Body of pancreas (tissue), 4 donors: ENCODE data around the gene GET3. TPM values are rescaled to one million over a fixed set of nuclear protein-coding genes. Genes with fewer than 3 reads are reported as not detected.

Experiments used
- ATAC-seq: fragments of 150-250 bp; one replicate; pipeline ENCODE4 v1.9.1; 2016
- DNase-seq, 4 donors: peaks; one replicate each; pipeline ENCODE4 v3.0.0-alpha.2; 2019
- H3K27ac ChIP-seq, 4 donors: fragments of 200-600 bp; sonication (generic); 1 replicate in 3 of 4; 2 replicates in 1 of 4; pipeline versions ENCODE4 v1.5.1 to v1.6.1; 2016 to 2019; ENCODE audit warnings: mild to moderate bottlenecking in 1 of 4, mixed read lengths in 1 of 4, moderate library complexity in 1 of 4
- H3K27me3 ChIP-seq, 2 donors: fragments of 200-600 bp; sonication (generic); one replicate each; pipeline ENCODE4 v1.6.0; 2016; ENCODE audit warnings: mild to moderate bottlenecking in 1 of 2
- H3K36me3 ChIP-seq, 2 donors: fragments of 200-600 bp; sonication (generic); replicated peaks in 1 of 2; 2 replicates each; pipeline ENCODE4 v1.5.1; 2016; ENCODE audit warnings: low read depth in 2 of 2; ENCODE audit not compliant: insufficient read depth in 1 of 2
- H3K4me1 ChIP-seq: fragments of 200-600 bp; sonication (generic); one replicate; pipeline ENCODE4 v1.6.0; 2016
- H3K4me3 ChIP-seq, 2 donors: fragments of 200-600 bp; sonication (generic); 1 replicate in 1 of 2; 2 replicates in 1 of 2; pipeline ENCODE4 v1.5.1; 2016 to 2019
- H3K9me3 ChIP-seq, 3 donors: fragments of 200-600 bp; sonication (generic); 1 replicate in 2 of 3; 2 replicates in 1 of 3; pipeline ENCODE4 v1.5.1; 2016
- POLR2A ChIP-seq, 3 donors: fragments of 450-650 bp; IDR thresholded peaks; one replicate each; pipeline ENCODE4 v1.6.1; 2016; ENCODE audit warnings: antibody characterized with exemption in 3 of 3, mild to moderate bottlenecking in 2 of 3
- WGBS, 2 donors: methylation state at CpG; one replicate each; pipeline ENCODE4 v1.1.5; 2017; 5-methylcytosine and 5-hydroxymethylcytosine counted together
- intact Hi-C: fragments of 100-400 bp; cut with DNase I; formaldehyde crosslinking; loops from one replicate; pipeline ENCODE4 v1.15.1; 2023
- total RNA-seq, 2 donors: library from RNA; depleted of rRNA; stranded (reverse); fragments of >200 nt; gene quantifications; one replicate each; pipeline ENCODE4 v1.1.0, GENCODE V29; 2016
- TF ChIP-seq, protein P1 (sequence below), 7 experiments: fragments of 450-650 bp in 4 of 7; fragments of 200-600 bp in 3 of 7; sonication (generic) in 3 of 7; IDR thresholded peaks; one replicate each; pipeline ENCODE4 v1.5.1; 2016 to 2019; ENCODE audit warnings: antibody characterized with exemption in 7 of 7

GET3 gene
- total RNA-seq, 2 donors from 2014 or later, result 13.2 to 22.8 TPM

DNA sequence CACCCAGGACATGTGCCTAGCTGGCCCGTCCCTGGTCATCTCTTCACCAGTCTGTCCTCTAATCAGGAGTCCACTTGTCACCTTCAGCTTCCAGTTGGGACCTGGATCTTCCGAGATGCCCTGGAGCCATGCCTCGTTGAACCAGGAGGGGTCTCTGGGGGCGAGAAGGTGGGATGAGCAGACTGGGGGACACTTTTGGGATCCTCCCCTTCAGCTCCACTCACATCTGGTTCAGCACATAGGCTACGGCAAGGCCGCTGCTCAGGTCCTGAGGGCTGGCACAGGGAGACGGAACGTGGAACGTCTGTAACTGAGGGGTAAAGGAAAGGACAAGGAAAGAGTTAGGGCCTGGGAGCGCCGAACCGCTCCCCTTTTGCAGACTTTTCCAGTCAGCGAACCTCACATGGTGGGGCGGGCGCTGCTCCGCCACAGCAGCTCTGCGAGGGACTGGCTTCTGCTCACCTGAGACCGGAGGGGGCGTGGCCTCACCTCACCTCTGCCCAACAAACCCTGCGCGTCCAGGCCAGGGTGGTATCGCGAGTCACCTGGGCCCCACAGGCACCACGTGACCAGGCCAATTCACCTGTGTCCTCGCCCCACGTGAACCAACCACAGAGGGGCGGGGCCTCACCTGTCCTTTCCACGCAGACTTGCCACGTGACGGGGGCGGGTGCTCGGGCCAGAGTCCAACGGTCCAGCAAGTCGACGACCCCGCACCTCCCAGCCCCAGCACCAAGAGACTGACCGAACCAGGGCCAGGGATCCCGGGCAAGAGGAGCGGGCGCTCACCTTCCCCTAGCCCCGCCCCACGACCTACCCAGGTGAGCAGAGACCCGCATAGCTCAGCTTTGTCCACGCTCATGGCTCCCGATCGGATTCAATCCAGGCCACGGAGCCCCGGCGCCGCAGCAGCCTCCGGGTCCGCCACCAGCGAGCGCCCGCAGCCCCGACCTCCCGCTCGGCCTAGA is 37.6 kb downstream of the GET3 start, which contains the start of gene HOOK2:
HOOK2 (minus strand) TSS at position 965 of the 968 bp plus-strand sequence; CDS start at position 862, 103 bp downstream.
- H3K4me3 ChIP-seq, result peak within 1 kb of the TSS in 1 of 2 donors; percentile 22
- peaks cover 0 to 5% of the 10 kb centered on the region in 2 donors for H3K36me3 ChIP-seq
- no peaks in the 10 kb centered on the region for H3K27me3 ChIP-seq
- WGBS, 2 donors, result 5 to 29% methylated on average over 9 to 52 of the region's 58 CpGs
- peak within 1 kb of the TSS; percentile 93 to 100 (median 99) for H3K27ac ChIP-seq
- no peaks in the 10 kb centered on the region for H3K9me3 ChIP-seq
- DNase-seq, result peak; percentile 98 to 100 (median 100)
- H3K4me1 ChIP-seq, result peaks cover 31% of the 10 kb centered on the region
- peak; percentile 79 for ATAC-seq
- peak; percentile 63 to 82 (median 78) for TF ChIP-seq POLR2A (IDR thresholded peaks at IDR 0.05)
- TF ChIP-seq, protein P1, sequence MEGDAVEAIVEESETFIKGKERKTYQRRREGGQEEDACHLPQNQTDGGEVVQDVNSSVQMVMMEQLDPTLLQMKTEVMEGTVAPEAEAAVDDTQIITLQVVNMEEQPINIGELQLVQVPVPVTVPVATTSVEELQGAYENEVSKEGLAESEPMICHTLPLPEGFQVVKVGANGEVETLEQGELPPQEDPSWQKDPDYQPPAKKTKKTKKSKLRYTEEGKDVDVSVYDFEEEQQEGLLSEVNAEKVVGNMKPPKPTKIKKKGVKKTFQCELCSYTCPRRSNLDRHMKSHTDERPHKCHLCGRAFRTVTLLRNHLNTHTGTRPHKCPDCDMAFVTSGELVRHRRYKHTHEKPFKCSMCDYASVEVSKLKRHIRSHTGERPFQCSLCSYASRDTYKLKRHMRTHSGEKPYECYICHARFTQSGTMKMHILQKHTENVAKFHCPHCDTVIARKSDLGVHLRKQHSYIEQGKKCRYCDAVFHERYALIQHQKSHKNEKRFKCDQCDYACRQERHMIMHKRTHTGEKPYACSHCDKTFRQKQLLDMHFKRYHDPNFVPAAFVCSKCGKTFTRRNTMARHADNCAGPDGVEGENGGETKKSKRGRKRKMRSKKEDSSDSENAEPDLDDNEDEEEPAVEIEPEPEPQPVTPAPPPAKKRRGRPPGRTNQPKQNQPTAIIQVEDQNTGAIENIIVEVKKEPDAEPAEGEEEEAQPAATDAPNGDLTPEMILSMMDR (IDR thresholded peaks at IDR 0.05), result peak in 1 of 7 experiments; percentile 27
- intact Hi-C loops, result no loop called here

DNA sequence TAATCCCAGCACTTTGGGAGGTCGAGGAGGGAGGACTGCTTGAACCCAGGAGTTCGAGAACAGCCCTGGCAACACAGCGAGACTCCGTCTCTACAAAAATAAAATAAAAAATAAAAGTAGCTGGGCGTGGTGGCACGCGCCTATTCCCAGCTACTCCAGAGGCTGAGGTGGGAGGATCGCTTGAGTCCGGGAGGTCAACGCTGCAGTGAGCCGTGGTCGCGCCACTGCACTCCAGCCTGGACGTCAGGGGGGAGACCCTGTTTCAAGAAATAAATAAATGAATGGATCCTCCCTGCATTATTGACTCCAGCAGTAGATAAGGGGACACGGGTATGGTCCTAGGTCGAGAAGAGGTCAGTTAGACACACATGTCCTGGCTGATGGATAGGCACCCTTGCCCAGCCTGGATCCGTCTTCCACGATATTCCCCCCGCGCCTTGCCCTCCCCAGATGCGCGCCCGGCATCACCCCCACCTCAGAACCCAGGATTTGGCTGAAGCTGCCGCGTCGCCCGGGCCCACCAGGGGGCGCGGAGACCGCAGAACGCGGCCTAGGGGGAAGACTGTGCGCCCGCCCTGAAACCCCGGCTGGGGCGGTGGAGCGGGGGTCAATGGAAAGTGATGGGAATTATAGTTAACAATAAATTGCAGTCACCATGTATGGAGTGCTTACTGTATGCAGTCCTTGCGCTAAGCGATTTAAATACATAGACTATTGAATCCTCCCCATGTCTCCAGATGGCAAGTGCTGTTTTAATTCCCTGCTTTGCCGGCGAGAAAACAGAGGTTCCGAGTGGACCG is 40.1 kb downstream of the GET3 start:
- intact Hi-C loops, result no loop called here

DNA sequence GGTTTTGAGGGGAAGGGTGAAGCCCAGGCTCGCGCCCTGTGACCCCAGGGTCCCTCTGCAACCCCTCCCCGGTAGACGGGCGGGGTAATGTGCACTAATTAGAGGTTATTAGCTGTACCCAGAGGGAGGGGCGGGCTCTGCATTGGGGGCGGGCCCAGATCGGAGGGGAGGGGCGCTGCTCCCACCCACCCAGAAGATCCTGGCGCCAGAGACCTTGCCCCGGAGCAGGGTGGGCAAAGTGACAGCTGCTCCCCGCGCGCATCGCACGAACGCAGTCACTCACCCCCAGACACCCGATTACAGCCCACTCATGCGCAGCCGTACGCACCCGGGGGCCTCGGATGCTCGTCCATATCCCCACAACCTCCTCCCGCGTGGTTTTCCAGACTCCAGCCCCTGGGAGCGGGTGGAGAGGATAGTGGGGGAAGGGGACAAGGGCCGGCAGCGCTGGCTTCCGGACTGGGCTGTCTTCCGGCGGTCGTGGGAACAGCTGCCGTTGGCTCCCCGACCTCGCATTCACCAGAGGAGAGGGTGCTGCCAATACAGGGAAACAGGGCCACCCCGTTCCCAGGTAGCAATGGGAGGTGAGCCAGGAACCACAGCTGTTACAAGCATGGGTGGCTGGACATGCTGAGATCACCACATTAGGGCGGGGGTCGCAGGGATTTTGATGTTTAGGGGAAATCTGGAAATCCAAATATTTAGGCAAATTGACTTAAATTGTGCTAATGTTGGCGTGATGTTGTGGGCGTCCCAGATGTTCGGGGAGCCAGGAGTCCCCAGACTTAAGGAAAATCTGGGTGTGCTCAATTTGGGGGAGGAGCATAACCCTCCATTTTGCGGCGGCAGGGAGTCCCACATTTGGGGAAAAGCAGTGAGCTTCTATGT is 41.0 kb downstream of the GET3 start:
- peak; percentile 53 for ATAC-seq

More for the DNA sequence above, 40.1 kb downstream of the GET3 start:
- Histone ChIP-seq H3K27ac (peak overlapping the region; percentile 87 to 100 (median 96)), H3K36me3 (no peaks in the 10 kb centered on the region), H3K9me3 (no peaks in the 10 kb centered on the region), H3K27me3 (no peaks in the 10 kb centered on the region), H3K4me3 (peak overlapping the region; percentile 32 to 73), H3K4me1 (peaks cover 40% of the 10 kb centered on the region)
- TF ChIP-seq, protein P1 (IDR thresholded peaks at IDR 0.05), result peak; percentile 92 to 96 (median 94)
- TF ChIP-seq POLR2A (IDR thresholded peaks at IDR 0.05), result no peak
- WGBS, 2 donors, result 10 to 14% methylated on average over 29 to 43 of the region's 43 CpGs
- peak; percentile 81 to 86 (median 82) for DNase-seq
- peak; percentile 40 for ATAC-seq

DNA sequence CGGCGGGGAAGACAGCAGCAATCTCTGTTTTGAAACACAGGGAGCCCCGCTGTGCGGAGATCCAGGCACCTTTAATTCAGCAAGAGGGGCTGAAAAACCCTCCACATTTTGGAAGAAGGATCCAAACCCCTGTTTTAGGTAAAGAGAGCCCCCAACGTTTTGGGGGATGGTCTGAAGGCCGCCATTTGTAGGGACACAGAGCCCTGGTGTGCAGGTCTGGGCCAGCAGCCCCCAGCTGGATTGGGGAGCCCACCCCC is 41.5 kb downstream of the GET3 start:
- TF ChIP-seq POLR2A (IDR thresholded peaks at IDR 0.05), result no peak
- TF ChIP-seq, protein P1 (IDR thresholded peaks at IDR 0.05), result no peak
- WGBS, 2 donors, result 58 to 61% methylated on average over 6 of the region's 6 CpGs
- H3K4me1 ChIP-seq, result peaks cover 54% of the 10 kb centered on the region
- ATAC-seq, result no peak
- H3K9me3 ChIP-seq, result no peaks in the 10 kb centered on the region
- intact Hi-C loops, result no loop called here
- no peak for DNase-seq
- H3K36me3 ChIP-seq, result no peaks in the 10 kb centered on the region
- H3K27me3 ChIP-seq, result no peaks in the 10 kb centered on the region
- H3K27ac ChIP-seq, result peak overlapping the region; percentile 87 to 100 (median 96)
- no peak overlapping the region for H3K4me3 ChIP-seq

More for the DNA sequence above, 41.0 kb downstream of the GET3 start:
- WGBS, 2 donors, result 2 to 7% methylated on average over 18 to 44 of the region's 44 CpGs
- Histone ChIP-seq H3K4me1 (peaks cover 48% of the 10 kb centered on the region), H3K36me3 (no peaks in the 10 kb centered on the region), H3K4me3 (peak overlapping the region; percentile 32 to 73), H3K27ac (peak overlapping the region; percentile 87 to 100 (median 96)), H3K9me3 (no peaks in the 10 kb centered on the region), H3K27me3 (no peaks in the 10 kb centered on the region)
- intact Hi-C loops, result no loop called here
- DNase-seq, result peak; percentile 88 to 95 (median 93)
- TF ChIP-seq, protein P1 (IDR thresholded peaks at IDR 0.05), result no peak
- TF ChIP-seq POLR2A (IDR thresholded peaks at IDR 0.05), result peak; percentile 55 to 81 (median 73)
